ENCODE data around the gene GALNS. TPM values are rescaled to one million over a fixed set of nuclear protein-coding genes. Genes with fewer than 3 reads are reported as not detected.

Gene GALNS
- total RNA-seq, 1 donor from 2014 or later: 24.7 TPM

DNA sequence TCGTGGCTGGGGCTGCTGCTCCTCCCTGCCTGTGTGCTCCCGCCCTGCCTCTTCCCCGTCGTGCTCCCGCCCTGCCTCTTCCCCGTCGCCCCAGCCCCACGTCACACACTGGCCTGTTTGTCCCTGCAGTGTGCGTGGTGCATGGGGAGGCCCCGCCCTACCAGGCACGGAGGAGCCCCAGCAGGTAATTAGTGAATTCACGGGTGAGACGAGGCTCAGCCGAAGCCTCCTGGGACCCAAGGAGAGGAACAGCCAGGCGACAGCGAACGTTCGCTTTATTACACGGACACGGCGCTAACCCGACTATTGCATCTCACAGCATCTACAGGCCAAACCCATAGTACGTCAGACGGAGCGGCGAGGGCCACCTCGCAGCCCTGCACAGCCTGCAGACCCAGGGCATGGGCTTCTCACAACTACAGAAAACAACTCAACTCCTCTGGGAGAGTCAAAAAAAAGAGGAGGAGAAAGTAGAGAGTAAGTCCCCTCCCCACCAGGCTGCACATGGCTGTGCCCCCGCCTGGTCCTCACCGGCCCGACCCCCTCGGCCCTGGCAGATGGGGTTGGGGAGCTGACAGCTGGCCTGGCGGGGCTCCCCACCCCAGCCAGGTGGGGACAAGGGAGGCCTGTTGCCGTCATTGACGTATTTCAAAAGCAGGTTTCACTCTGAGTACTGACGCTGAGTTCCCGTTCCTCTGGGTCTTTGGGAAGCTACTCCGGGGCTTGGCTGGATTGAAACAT is 14.0 kb upstream of the GALNS start:
- H3K9me3 Mint-ChIP-seq (ENCODE audit: unreplicated experiment): no peaks in the 10 kb centered on the region

DNA sequence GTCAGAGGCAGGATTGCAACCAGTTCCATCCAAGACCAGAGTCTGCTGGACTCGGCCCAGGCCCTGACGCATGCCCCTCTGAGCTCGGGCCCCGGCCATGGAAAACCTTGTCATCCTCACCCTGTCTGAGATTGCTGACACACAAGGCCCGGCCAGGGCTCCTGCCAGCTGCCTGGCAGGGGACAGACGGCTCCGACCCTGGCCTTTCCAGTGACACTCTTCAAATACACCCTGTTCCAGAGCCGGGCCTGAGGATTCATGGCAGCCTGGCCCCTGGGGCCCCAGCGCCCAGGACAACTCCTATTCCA is 12.9 kb upstream of the GALNS start:
- no peaks in the 10 kb centered on the region for H3K9me3 Mint-ChIP-seq (ENCODE audit: unreplicated experiment)
- no peaks in the 10 kb centered on the region for H3K27me3 Mint-ChIP-seq (ENCODE audit: unreplicated experiment)
- TF ChIP-seq, protein P1, sequence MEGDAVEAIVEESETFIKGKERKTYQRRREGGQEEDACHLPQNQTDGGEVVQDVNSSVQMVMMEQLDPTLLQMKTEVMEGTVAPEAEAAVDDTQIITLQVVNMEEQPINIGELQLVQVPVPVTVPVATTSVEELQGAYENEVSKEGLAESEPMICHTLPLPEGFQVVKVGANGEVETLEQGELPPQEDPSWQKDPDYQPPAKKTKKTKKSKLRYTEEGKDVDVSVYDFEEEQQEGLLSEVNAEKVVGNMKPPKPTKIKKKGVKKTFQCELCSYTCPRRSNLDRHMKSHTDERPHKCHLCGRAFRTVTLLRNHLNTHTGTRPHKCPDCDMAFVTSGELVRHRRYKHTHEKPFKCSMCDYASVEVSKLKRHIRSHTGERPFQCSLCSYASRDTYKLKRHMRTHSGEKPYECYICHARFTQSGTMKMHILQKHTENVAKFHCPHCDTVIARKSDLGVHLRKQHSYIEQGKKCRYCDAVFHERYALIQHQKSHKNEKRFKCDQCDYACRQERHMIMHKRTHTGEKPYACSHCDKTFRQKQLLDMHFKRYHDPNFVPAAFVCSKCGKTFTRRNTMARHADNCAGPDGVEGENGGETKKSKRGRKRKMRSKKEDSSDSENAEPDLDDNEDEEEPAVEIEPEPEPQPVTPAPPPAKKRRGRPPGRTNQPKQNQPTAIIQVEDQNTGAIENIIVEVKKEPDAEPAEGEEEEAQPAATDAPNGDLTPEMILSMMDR (IDR thresholded peaks at IDR 0.05; ENCODE audit: unreplicated experiment): no peak
- no peaks in the 10 kb centered on the region for H3K36me3 Mint-ChIP-seq (ENCODE audit: low read depth, unreplicated experiment)
- no peak overlapping the region for H3K27ac Mint-ChIP-seq (ENCODE audit: unreplicated experiment)
- H3K4me1 Mint-ChIP-seq (ENCODE audit: unreplicated experiment): no peaks in the 10 kb centered on the region
- DNase-seq (ENCODE audit: low spot score): no peak
- H3K4me3 Mint-ChIP-seq (ENCODE audit: unreplicated experiment): no peak overlapping the region

More for the DNA sequence above, 14.0 kb upstream of the GALNS start:
- Mint-ChIP-seq H3K27me3 (ENCODE audit: unreplicated experiment) (peaks cover 1% of the 10 kb centered on the region), H3K36me3 (ENCODE audit: low read depth, unreplicated experiment) (no peaks in the 10 kb centered on the region), H3K4me1 (ENCODE audit: unreplicated experiment) (no peaks in the 10 kb centered on the region), H3K4me3 (ENCODE audit: unreplicated experiment) (no peak overlapping the region), H3K27ac (ENCODE audit: unreplicated experiment) (no peak overlapping the region)
- no peak for DNase-seq (ENCODE audit: low spot score)
- TF ChIP-seq, protein P1 (IDR thresholded peaks at IDR 0.05; ENCODE audit: unreplicated experiment): no peak

DNA sequence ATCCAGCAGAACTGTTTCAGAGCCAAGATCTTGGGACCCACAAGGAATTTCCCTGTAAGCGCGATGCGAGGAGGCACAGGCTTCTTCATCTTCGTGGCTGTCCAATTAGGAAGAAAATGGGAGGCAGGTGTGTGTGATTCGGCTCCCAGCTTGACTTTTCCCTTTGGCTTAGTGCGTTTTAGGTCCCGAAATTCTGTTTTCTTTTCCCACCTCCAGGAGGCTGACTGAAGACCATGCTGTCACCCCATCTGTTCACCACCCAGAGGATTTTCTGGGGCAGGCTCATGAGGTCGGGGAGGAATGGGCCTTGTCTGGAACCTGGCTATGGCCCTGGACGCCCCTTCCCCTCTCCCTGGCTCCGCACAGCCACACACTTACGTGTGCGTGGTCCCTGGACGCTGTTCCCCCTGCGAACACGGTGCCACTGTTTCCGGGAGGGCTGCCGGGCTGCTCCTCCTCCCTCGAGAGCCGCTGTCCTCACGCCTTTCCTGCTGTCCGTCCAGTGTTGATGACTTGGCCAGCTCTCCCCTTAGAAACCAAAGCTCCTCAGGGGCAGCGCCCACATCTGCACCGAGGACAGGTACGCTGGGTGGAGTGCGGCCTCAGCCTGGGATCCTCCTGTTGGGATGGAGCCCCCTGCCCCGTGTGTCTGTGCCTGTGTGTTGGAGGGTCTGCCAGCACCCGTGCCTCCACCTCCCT is 12.4 kb upstream of the GALNS start:
- Mint-ChIP-seq H3K4me1 (ENCODE audit: unreplicated experiment) (no peaks in the 10 kb centered on the region), H3K27me3 (ENCODE audit: unreplicated experiment) (no peaks in the 10 kb centered on the region), H3K27ac (ENCODE audit: unreplicated experiment) (no peak overlapping the region), H3K36me3 (ENCODE audit: low read depth, unreplicated experiment) (no peaks in the 10 kb centered on the region), H3K4me3 (ENCODE audit: unreplicated experiment) (no peak overlapping the region), H3K9me3 (ENCODE audit: unreplicated experiment) (no peaks in the 10 kb centered on the region)
- TF ChIP-seq, protein P1 (IDR thresholded peaks at IDR 0.05; ENCODE audit: unreplicated experiment): no peak
- no peak for DNase-seq (ENCODE audit: low spot score)

DNA sequence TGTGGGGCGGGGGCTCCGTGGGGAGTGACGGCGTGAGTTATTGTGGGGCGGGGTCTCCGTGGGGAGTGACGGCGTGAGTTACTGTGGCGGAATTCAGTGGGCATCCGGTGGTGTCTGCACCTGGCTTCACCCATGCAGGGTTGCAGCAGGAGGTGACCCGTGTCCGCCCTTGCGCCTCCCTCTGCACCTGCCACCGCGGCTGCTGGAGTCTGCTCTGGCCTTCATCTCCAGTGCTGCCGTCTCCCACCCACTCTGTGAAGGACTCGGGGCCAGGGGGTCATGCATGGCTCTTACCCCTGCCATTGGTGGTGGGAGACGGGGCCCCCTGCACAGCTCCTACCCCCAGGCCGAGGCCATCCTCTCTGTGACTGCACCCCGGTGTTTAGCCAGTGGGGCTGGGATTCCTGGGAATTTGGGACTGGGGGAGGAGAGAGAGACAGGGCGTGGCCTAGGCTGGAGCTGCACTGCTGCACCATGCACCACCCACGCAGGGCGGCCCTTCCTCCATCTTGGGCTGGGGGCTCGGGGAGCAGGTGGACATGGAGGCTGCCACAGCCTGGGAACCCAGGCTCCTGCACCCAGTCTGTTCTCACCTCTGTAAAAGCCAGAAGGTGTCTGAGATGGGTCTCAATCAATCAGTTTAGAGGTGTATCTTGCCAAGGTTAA is 11.0 kb upstream of the GALNS start:
- Mint-ChIP-seq H3K27me3 (ENCODE audit: unreplicated experiment) (no peaks in the 10 kb centered on the region), H3K4me1 (ENCODE audit: unreplicated experiment) (no peaks in the 10 kb centered on the region), H3K4me3 (ENCODE audit: unreplicated experiment) (no peak overlapping the region), H3K36me3 (ENCODE audit: low read depth, unreplicated experiment) (no peaks in the 10 kb centered on the region), H3K27ac (ENCODE audit: unreplicated experiment) (no peak overlapping the region), H3K9me3 (ENCODE audit: unreplicated experiment) (no peaks in the 10 kb centered on the region)
- TF ChIP-seq, protein P1 (IDR thresholded peaks at IDR 0.05; ENCODE audit: unreplicated experiment): no peak
- DNase-seq (ENCODE audit: low spot score): no peak

Measured in endothelial cell (in vitro differentiated cells).